Neural progenitor cell (in vitro differentiated cells): ENCODE data around the gene TWF2. TPM values are rescaled to one million over a fixed set of nuclear protein-coding genes. Genes with fewer than 3 reads are reported as not detected.

ENCODE experiments used
- DNase-seq: peaks from one replicate; pipeline ENCODE4 v3.0.0-alpha.2; 2016; ENCODE audit warnings: low spot score
- H2AFZ ChIP-seq: fragments of 200-600 bp; sonication (generic); replicated peaks from 2 replicates; pipeline ENCODE4 v1.6.1; 2016; ENCODE audit warnings: antibody characterized with exemption
- H3F3A ChIP-seq: fragments of 200-600 bp; sonication (generic); 2 replicates; pipeline ENCODE4 v1.6.1; 2016; ENCODE audit warnings: antibody characterized with exemption, low read depth
- H3K27ac ChIP-seq: fragments of 200-600 bp; sonication (generic); 2 replicates; pipeline ENCODE4 v1.5.1; 2016; ENCODE audit warnings: mild to moderate bottlenecking
- H3K27me3 ChIP-seq: fragments of 200-600 bp; sonication (generic); 2 replicates; pipeline ENCODE4 v1.6.1; 2016; ENCODE audit warnings: mild to moderate bottlenecking, moderate library complexity
- H3K36me3 ChIP-seq: fragments of 200-600 bp; sonication (generic); 2 replicates; pipeline ENCODE4 v1.5.1; 2016
- H3K4me1 ChIP-seq: fragments of 200-600 bp; sonication (generic); 2 replicates; pipeline ENCODE4 v1.6.1; 2016; ENCODE audit warnings: mixed run types
- H3K4me2 ChIP-seq: fragments of 200-600 bp; sonication (generic); 2 replicates; pipeline ENCODE4 v1.6.1; 2016
- H3K4me3 ChIP-seq: fragments of 200-600 bp; sonication (generic); 2 replicates; pipeline ENCODE4 v1.5.1; 2016
- H3K79me2 ChIP-seq: fragments of 200-600 bp; sonication (generic); 2 replicates; pipeline ENCODE4 v1.6.1; 2016; ENCODE audit warnings: low read depth
- H3K9ac ChIP-seq: fragments of 200-600 bp; sonication (generic); 2 replicates; pipeline ENCODE4 v1.6.1; 2016
- H3K9me3 ChIP-seq: fragments of 200-600 bp; sonication (generic); 2 replicates; pipeline ENCODE4 v1.5.1; 2016; ENCODE audit warnings: low read depth
- H4K20me1 ChIP-seq: fragments of 200-600 bp; sonication (generic); 2 replicates; pipeline ENCODE4 v1.6.1; 2016; ENCODE audit warnings: low read depth
- H3K27ac Mint-ChIP-seq: 3 replicates; pipeline ENCODE4 v1.8.0; 2021; ENCODE audit warnings: mixed read lengths
- H3K27me3 Mint-ChIP-seq: 2 replicates; pipeline ENCODE4 v1.8.0; 2022; ENCODE audit warnings: low read depth, mild to moderate bottlenecking, inconsistent platforms, moderate library complexity, mixed read lengths; ENCODE audit not compliant: insufficient read depth
- H3K36me3 Mint-ChIP-seq: 3 replicates; pipeline ENCODE4 v1.8.0; 2021; ENCODE audit warnings: mixed read lengths
- H3K4me1 Mint-ChIP-seq: 3 replicates; pipeline ENCODE4 v1.8.0; 2021; ENCODE audit warnings: mixed read lengths
- H3K4me3 Mint-ChIP-seq: 3 replicates; pipeline ENCODE4 v1.8.0; 2021; ENCODE audit warnings: mild to moderate bottlenecking, moderate library complexity, mixed read lengths
- H3K9me3 Mint-ChIP-seq: 3 replicates; pipeline ENCODE4 v1.8.0; 2020; ENCODE audit warnings: mixed read lengths
- CTCF ChIP-seq: fragments of 200-600 bp; sonication (generic); IDR thresholded peaks from 2 replicates; pipeline ENCODE4 v1.5.1; 2017; ENCODE audit warnings: antibody characterized with exemption, mild to moderate bottlenecking
- EZH2 ChIP-seq: fragments of 200-600 bp; sonication (generic); IDR thresholded peaks from 2 replicates; pipeline ENCODE4 v1.6.1; 2017; ENCODE audit warnings: antibody characterized with exemption, mild to moderate bottlenecking, moderate library complexity
- EZH2phosphoT487 ChIP-seq: fragments of 200-600 bp; sonication (generic); IDR thresholded peaks from 2 replicates; pipeline ENCODE4 v1.6.1; 2017; ENCODE audit warnings: antibody characterized with exemption
- total RNA-seq: library from RNA; depleted of rRNA; stranded (reverse); fragments of >200 nt; gene quantifications from 2 replicates; pipeline ENCODE4 v1.2.3, GENCODE V29; 2015; ENCODE audit warnings: low replicate concordance

TWF2 gene
- total RNA-seq, 1 donor from 2014 or later = 21.9 TPM

GRCh38 chr3:52283306-52283705, 44.3 kb upstream of the TWF2 start:
- no peaks in the 10 kb centered on the region for H3K9me3 Mint-ChIP-seq
- peaks cover 12% of the 10 kb centered on the region for H3K79me2 ChIP-seq
- H3K27ac Mint-ChIP-seq = no peak overlapping the region
- no peak overlapping the region for H3K4me2 ChIP-seq
- no peak overlapping the region for H3K4me3 Mint-ChIP-seq
- peaks cover 34% of the 10 kb centered on the region for H3F3A ChIP-seq
- no peaks in the 10 kb centered on the region for H3K9me3 ChIP-seq
- H3K4me1 Mint-ChIP-seq = peaks cover 21% of the 10 kb centered on the region
- no peak overlapping the region for H2AFZ ChIP-seq
- H3K4me3 ChIP-seq = no peak overlapping the region
- no peaks in the 10 kb centered on the region for H3K36me3 Mint-ChIP-seq
- no peaks in the 10 kb centered on the region for H3K27me3 Mint-ChIP-seq
- no peak for DNase-seq
- no peaks in the 10 kb centered on the region for H3K36me3 ChIP-seq
- H3K27me3 ChIP-seq = no peaks in the 10 kb centered on the region
- H3K4me1 ChIP-seq = peaks cover 20% of the 10 kb centered on the region
- no peak overlapping the region for H3K9ac ChIP-seq
- no peak overlapping the region for H3K27ac ChIP-seq
- no peak for TF ChIP-seq EZH2phosphoT487
- no peaks in the 10 kb centered on the region for H4K20me1 ChIP-seq

DNA sequence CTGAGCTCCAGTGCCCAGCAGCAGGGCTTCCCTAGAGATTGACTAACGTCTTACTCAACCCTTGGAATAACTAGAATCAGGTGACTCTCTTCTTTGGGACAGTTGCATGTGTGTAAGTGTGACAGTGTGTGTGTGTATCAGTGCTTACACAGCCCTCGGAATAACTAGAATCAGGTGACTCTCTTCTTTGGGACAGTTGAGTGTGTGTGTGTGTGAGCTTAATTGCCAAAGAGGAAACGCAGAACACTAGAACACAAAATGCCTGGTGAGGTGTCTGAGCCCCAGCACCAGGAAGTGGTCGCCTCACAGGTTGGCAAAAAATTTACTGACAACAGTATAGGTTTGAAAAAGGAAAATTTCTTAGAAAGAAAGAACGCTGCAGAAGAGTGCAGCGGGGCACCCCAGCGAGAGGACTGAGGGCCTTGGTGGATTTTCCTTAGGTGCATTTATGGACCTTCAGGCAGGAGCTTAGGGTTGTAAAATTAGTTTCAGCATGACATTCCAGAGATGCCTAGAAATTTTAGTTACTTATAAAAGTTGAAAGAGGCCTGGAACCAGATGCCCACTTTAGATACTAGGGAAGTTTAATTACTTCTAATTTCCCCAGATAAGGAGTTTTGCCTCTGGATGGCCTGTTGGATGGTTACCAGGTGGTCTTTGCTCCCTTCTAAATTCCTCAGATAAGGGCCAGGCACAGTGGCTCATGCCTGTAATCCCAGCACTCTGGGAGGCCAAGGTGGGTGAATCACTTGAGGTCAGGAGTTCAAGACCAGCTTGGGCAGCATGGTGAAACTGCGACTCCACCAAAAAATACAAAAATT, 43.2 kb upstream of the TWF2 start:
- no peak for TF ChIP-seq CTCF
- TF ChIP-seq EZH2 = no peak
- Histone ChIP-seq H2AFZ (no peak overlapping the region), H3K27ac (no peak overlapping the region), H3K4me2 (no peak overlapping the region), H3K4me1 (peaks cover 21% of the 10 kb centered on the region), H3K4me3 (no peak overlapping the region), H3K79me2 (peaks cover 19% of the 10 kb centered on the region), H3F3A (peaks cover 28% of the 10 kb centered on the region), H4K20me1 (peaks cover 9% of the 10 kb centered on the region), H3K27me3 (no peaks in the 10 kb centered on the region), H3K9me3 (no peaks in the 10 kb centered on the region), H3K9ac (no peak overlapping the region), H3K36me3 (no peaks in the 10 kb centered on the region)
- DNase-seq = no peak
- no peaks in the 10 kb centered on the region for H3K36me3 Mint-ChIP-seq
- H3K27ac Mint-ChIP-seq = no peak overlapping the region
- H3K9me3 Mint-ChIP-seq = no peaks in the 10 kb centered on the region
- H3K4me1 Mint-ChIP-seq = peaks cover 23% of the 10 kb centered on the region
- no peak overlapping the region for H3K4me3 Mint-ChIP-seq
- H3K27me3 Mint-ChIP-seq = peaks cover 5% of the 10 kb centered on the region

GRCh38 chr3:52280050-52280461, 41.1 kb upstream of the TWF2 start:
- no peaks in the 10 kb centered on the region for H3K27me3 ChIP-seq
- no peak overlapping the region for H3K27ac Mint-ChIP-seq

More at GRCh38 chr3:52280050-52280461, 41.1 kb upstream of the TWF2 start:
- H4K20me1 ChIP-seq = peaks cover 30% of the 10 kb centered on the region
- H3K36me3 ChIP-seq = no peaks in the 10 kb centered on the region
- peaks cover 22% of the 10 kb centered on the region for H3F3A ChIP-seq
- peaks cover 8% of the 10 kb centered on the region for H3K36me3 Mint-ChIP-seq
- H3K4me1 Mint-ChIP-seq = peaks cover 33% of the 10 kb centered on the region
- H3K4me3 Mint-ChIP-seq = peak overlapping the region; percentile 96
- no peaks in the 10 kb centered on the region for H3K9me3 ChIP-seq
- no peaks in the 10 kb centered on the region for H3K9me3 Mint-ChIP-seq
- peak overlapping the region; percentile 81 for H3K4me2 ChIP-seq
- H3K4me1 ChIP-seq = peaks cover 32% of the 10 kb centered on the region
- H3K27ac ChIP-seq = peak overlapping the region; percentile 60
- peaks cover 8% of the 10 kb centered on the region for H3K27me3 Mint-ChIP-seq
- no peak overlapping the region for H3K9ac ChIP-seq
- H3K79me2 ChIP-seq = peaks cover 31% of the 10 kb centered on the region
- TF ChIP-seq EZH2 (no peak), EZH2phosphoT487 (no peak), CTCF (no peak)
- peak; percentile 57 for DNase-seq
- H3K4me3 ChIP-seq = no peak overlapping the region
- H2AFZ ChIP-seq = no peak overlapping the region
